Fibroblast of mammary gland (primary cell): ENCODE data around the gene MYG1.

Experiments used
- DNase-seq: peaks from one replicate; pipeline ENCODE4 v3.0.0-alpha.2; 2010; ENCODE audit warnings: low read depth
- H3K4me3 ChIP-seq: 2 replicates; pipeline ENCODE4 v1.5.1; 2011; ENCODE audit warnings: low read depth, mild to moderate bottlenecking, low read length, moderate library complexity; ENCODE audit not compliant: control insufficient read depth
- TF ChIP-seq, protein P1 (sequence below): conservative IDR thresholded peaks from 2 replicates; pipeline ENCODE4 v1.5.1; 2011; ENCODE audit warnings: low read depth, low read length, inconsistent platforms; ENCODE audit not compliant: control insufficient read depth, insufficient read depth

MYG1 gene

GRCh38 chr12:53268630-53269562, 30.6 kb upstream of the MYG1 start:
- peak overlapping the region; percentile 90 for H3K4me3 ChIP-seq
- TF ChIP-seq, protein P1, sequence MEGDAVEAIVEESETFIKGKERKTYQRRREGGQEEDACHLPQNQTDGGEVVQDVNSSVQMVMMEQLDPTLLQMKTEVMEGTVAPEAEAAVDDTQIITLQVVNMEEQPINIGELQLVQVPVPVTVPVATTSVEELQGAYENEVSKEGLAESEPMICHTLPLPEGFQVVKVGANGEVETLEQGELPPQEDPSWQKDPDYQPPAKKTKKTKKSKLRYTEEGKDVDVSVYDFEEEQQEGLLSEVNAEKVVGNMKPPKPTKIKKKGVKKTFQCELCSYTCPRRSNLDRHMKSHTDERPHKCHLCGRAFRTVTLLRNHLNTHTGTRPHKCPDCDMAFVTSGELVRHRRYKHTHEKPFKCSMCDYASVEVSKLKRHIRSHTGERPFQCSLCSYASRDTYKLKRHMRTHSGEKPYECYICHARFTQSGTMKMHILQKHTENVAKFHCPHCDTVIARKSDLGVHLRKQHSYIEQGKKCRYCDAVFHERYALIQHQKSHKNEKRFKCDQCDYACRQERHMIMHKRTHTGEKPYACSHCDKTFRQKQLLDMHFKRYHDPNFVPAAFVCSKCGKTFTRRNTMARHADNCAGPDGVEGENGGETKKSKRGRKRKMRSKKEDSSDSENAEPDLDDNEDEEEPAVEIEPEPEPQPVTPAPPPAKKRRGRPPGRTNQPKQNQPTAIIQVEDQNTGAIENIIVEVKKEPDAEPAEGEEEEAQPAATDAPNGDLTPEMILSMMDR = no peak
- peak; percentile 10 for DNase-seq

GRCh38 chr12:53274445-53274844, 25.1 kb upstream of the MYG1 start:
- no peak overlapping the region for H3K4me3 ChIP-seq
- TF ChIP-seq, protein P1 = no peak
- DNase-seq = no peak

DNA sequence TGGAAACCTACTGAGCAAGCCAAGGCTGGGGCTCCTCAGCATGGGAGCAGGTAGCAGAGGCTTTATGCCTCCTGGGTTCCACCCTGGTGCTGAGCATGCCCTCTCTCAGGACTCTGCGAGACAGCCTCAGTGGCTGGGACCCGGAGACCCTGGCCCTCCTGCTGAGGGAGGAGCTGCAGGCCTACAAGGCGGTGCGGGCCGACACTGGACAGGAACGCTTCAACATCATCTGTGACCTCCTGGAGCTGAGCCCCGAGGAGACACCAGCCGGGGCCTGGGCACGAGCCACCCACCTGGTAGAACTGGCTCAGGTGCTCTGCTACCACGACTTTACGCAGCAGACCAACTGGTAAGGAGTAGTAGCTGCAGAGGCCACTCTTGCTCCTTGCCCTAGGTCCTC, 23.0 kb upstream of the MYG1 start:
- DNase-seq = no peak
- TF ChIP-seq, protein P1 = no peak
- no peak overlapping the region for H3K4me3 ChIP-seq

DNA sequence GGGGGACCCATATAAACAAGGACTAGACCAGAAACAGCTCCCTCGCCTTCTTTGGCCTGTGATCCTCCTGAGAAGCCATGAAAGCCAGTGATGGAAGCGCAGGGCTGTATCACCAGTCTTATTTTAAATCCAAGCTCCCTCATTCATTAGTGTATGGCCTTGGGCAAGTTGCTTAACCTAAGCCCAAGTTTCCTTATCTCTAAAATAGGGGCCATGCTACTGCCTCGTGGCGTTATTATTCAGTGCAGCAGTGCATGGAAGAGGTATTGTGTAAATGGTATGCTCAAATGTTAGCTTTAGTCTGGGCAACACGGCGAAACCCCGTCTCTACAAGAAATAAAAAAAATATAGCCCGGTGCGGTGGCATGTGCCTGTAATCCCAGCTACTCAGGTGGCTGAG, 21.5 kb upstream of the MYG1 start:
- H3K4me3 ChIP-seq = no peak overlapping the region
- TF ChIP-seq, protein P1 = no peak
- no peak for DNase-seq

DNA sequence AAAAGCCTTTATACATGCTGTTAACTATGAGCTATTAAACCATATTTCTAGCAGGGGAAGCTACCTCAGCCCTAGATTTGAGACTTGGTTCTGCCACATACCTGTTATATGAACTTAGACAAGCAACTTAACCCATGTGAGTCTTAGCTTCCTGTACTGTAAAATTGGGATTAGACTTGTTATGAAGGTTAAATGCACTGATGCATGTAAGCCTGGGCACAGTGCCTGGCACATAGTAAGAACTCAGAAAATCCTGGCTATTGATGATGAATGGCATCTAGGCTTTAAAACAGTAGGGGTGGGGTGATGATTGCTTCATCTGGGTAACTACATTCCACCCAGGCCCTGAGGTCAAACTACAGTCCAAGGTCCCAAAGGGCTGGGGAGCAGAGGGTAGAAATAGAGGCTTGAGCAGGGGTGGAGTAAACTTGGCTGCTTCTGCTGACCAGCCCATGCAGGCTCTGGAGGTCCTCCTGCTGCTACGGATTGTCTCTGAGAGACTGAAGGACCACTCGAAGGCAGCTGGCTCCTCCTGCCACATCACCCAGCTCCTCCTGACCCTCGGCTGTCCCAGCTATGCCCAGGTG, 20.1 kb upstream of the MYG1 start:
- TF ChIP-seq, protein P1 = no peak
- no peak overlapping the region for H3K4me3 ChIP-seq
- no peak for DNase-seq

GRCh38 chr12:53279888-53280498, 19.5 kb upstream of the MYG1 start:
- no peak for DNase-seq
- no peak overlapping the region for H3K4me3 ChIP-seq
- TF ChIP-seq, protein P1 = no peak
